HCT116 (cell line): Measurements from ENCODE around the gene LPIN1. TPM values are rescaled to one million over a fixed set of nuclear protein-coding genes. Genes with fewer than 3 reads are reported as not detected.

Source experiments
- ATAC-seq: fragments of 200-7000 bp; cut with Tn5 transposase; 2 replicates; pipeline ENCODE4 v1.9.1; 2020; ENCODE audit warnings: mild to moderate bottlenecking, moderate library complexity
- BruUV-seq: library from RNA; stranded (reverse); fragments of 400-500 nt; replicated peaks from 2 replicates; lab custom pipeline; 2021; lab: Mats Ljungman, UMichigan
- CTCF ChIA-PET: fragments of 300-600 bp; sonication (Branson Sonifier 250); formaldehyde crosslinking; loops from one replicate; lab custom pipeline; 2021; ENCODE audit warnings: antibody characterized with exemption; lab: Charles Lee
- POLR2A ChIA-PET: fragments of 300-600, 350-600 bp; sonication (Branson Sonifier 250); formaldehyde crosslinking; loops from one replicate; lab custom pipeline; 2021; ENCODE audit warnings: antibody characterized with exemption; lab: Charles Lee
- RAD21 ChIA-PET, 2 experiments: fragments of 300-600 bp; sonication (Branson Sonifier 250); formaldehyde crosslinking; loops; one replicate each; lab custom pipeline; 2023; ENCODE audit warnings: low total read pairs in 2 of 2; ENCODE audit not compliant: uncharacterized antibody in 2 of 2, unreplicated experiment in 2 of 2, low non-redundant PET in 1 of 2; lab: Charles Lee
- DNase-seq: peaks from one replicate; pipeline ENCODE4 v3.0.0-alpha.2; 2010; ENCODE audit warnings: low read depth, low spot score
- H2AFZ ChIP-seq: fragments of 200-600 bp; shearing (Covaris generic), sonication (generic); 2 replicates; pipeline ENCODE4 v1.6.1; 2017; ENCODE audit warnings: low read depth, mixed run types, mixed read lengths, antibody characterized with exemption, low read length; ENCODE audit not compliant: poor library complexity, severe bottlenecking
- H3K27ac ChIP-seq: 2 replicates; pipeline ENCODE4 v1.5.1; 2012; ENCODE audit warnings: low read depth, low read length
- H3K27me3 ChIP-seq: fragments of 200-600 bp; sonication (generic); 2 replicates; pipeline ENCODE4 v1.6.1; 2016; ENCODE audit warnings: mixed run types, low read length, mixed read lengths; ENCODE audit not compliant: insufficient read depth
- H3K36me3 ChIP-seq, 2 experiments: fragments of 200-500 bp in 1 of 2; fragments of 200-600 bp in 1 of 2; sonication (Bioruptor generic) in 1 of 2; sonication (generic) in 1 of 2; 2 replicates each; pipeline versions ENCODE4 v1.5.1 to v1.6.1; 2014 to 2016; ENCODE audit warnings: low read length in 2 of 2, inconsistent platforms in 1 of 2, mixed read lengths in 1 of 2, mixed run types in 1 of 2; ENCODE audit not compliant: insufficient read depth in 2 of 2, control insufficient read depth in 1 of 2
- H3K4me1 ChIP-seq, 2 experiments: fragments of 200-600 bp in 1 of 2; sonication (generic) in 1 of 2; 2 replicates each; pipeline versions ENCODE4 v1.5.1 to v1.6.1; 2012 to 2017; ENCODE audit warnings: low read length in 2 of 2, inconsistent platforms in 1 of 2, mild to moderate bottlenecking in 1 of 2, mixed read lengths in 1 of 2, mixed run types in 1 of 2, moderate library complexity in 1 of 2; ENCODE audit not compliant: insufficient read depth in 2 of 2, control insufficient read depth in 1 of 2
- H3K4me2 ChIP-seq: fragments of 200-600 bp; sonication (generic); 2 replicates; pipeline ENCODE4 v1.6.1; 2017; ENCODE audit warnings: mixed run types, low read length, mixed read lengths
- H3K4me3 ChIP-seq, 2 experiments: fragments of 200-600 bp in 1 of 2; sonication (generic) in 1 of 2; replicated peaks in 1 of 2; 2 replicates each; pipeline ENCODE4 v1.5.1; 2011 to 2016; ENCODE audit warnings: low read length in 2 of 2, control low read depth in 1 of 2, low read depth in 1 of 2, mild to moderate bottlenecking in 1 of 2, mixed read lengths in 1 of 2, mixed run types in 1 of 2
- H3K79me2 ChIP-seq: fragments of 200-600 bp; sonication (generic); 2 replicates; pipeline ENCODE4 v1.6.1; 2017; ENCODE audit warnings: mild to moderate bottlenecking, mixed run types, low read length, moderate library complexity, mixed read lengths; ENCODE audit not compliant: insufficient read depth
- H3K9ac ChIP-seq: fragments of 200-600 bp; sonication (generic); 2 replicates; pipeline ENCODE4 v1.6.1; 2016; ENCODE audit warnings: low read length, mixed read lengths
- H3K9me2 ChIP-seq: fragments of 200-600 bp; sonication (generic), shearing (Covaris generic); 2 replicates; pipeline ENCODE4 v1.6.1; 2017; ENCODE audit warnings: mixed run types, mild to moderate bottlenecking, moderate library complexity; ENCODE audit not compliant: insufficient read depth
- H3K9me3 ChIP-seq, 2 experiments: fragments of 200-500 bp in 1 of 2; fragments of 200-600 bp in 1 of 2; sonication (Bioruptor generic) in 1 of 2; sonication (generic) in 1 of 2; 2 replicates each; pipeline ENCODE4 v1.6.1; 2014 to 2017; ENCODE audit warnings: low read length in 2 of 2, mixed read lengths in 2 of 2, inconsistent platforms in 1 of 2, low read depth in 1 of 2, mild to moderate bottlenecking in 1 of 2, mixed run types in 1 of 2, moderate library complexity in 1 of 2; ENCODE audit not compliant: control insufficient read depth in 1 of 2, insufficient read depth in 1 of 2
- H4K20me1 ChIP-seq: fragments of 200-600 bp; sonication (generic), shearing (Covaris generic); 2 replicates; pipeline ENCODE4 v1.6.1; 2017; ENCODE audit warnings: mixed run types, mild to moderate bottlenecking, moderate library complexity; ENCODE audit not compliant: insufficient read depth
- CEBPB ChIP-seq: IDR thresholded peaks from 2 replicates; pipeline ENCODE4 v1.6.1; 2012; ENCODE audit warnings: low read depth
- EGR1 ChIP-seq: IDR thresholded peaks from 2 replicates; pipeline ENCODE4 v1.6.1; 2012; ENCODE audit warnings: low read depth
- ELF1 ChIP-seq: IDR thresholded peaks from 2 replicates; pipeline ENCODE4 v1.6.1; 2012; ENCODE audit warnings: low read depth, borderline replicate concordance
- EZH2 ChIP-seq: fragments of 200-600 bp; sonication (generic); IDR thresholded peaks from 2 replicates; pipeline ENCODE4 v1.6.1; 2017; ENCODE audit warnings: antibody characterized with exemption, mixed run types
- EZH2phosphoT487 ChIP-seq: fragments of 200-600 bp; IDR thresholded peaks from 2 replicates; pipeline ENCODE4 v1.6.1; 2018; ENCODE audit warnings: antibody characterized with exemption, borderline replicate concordance
- FOSL1 ChIP-seq: IDR thresholded peaks from 2 replicates; pipeline ENCODE4 v1.6.1; 2012; ENCODE audit warnings: low read depth
- JUND ChIP-seq: IDR thresholded peaks from 2 replicates; pipeline ENCODE4 v1.6.1; 2012
- POLR2A ChIP-seq: IDR thresholded peaks from 2 replicates; pipeline ENCODE4 v1.7.0; 2011; ENCODE audit warnings: borderline replicate concordance; ENCODE audit not compliant: insufficient read depth, insufficient read length; ENCODE audit errors: extremely low read depth
- POLR2AphosphoS5 ChIP-seq: IDR thresholded peaks from 2 replicates; pipeline ENCODE4 v1.6.1; 2011; ENCODE audit warnings: mild to moderate bottlenecking, low read depth, low read length, moderate library complexity
- RAD21 ChIP-seq: IDR thresholded peaks from 2 replicates; pipeline ENCODE4 v1.6.1; 2012; ENCODE audit warnings: low read depth, mild to moderate bottlenecking
- SIN3A ChIP-seq: IDR thresholded peaks from 2 replicates; pipeline ENCODE4 v1.6.1; 2012; ENCODE audit warnings: low read depth
- TCF7L2 ChIP-seq: IDR thresholded peaks from 2 replicates; pipeline ENCODE4 v1.7.0; 2011; ENCODE audit warnings: borderline replicate concordance, inconsistent platforms; ENCODE audit not compliant: insufficient read depth, insufficient read length; ENCODE audit errors: extremely low read depth
- YY1 ChIP-seq: IDR thresholded peaks from 2 replicates; pipeline ENCODE4 v1.6.1; 2011; ENCODE audit warnings: low read length, low read depth, moderate library complexity, mild to moderate bottlenecking; ENCODE audit not compliant: insufficient replicate concordance; ENCODE audit errors: extremely low read depth
- ZNF274 ChIP-seq: fragments of 200-500 bp; sonication (Bioruptor generic); IDR thresholded peaks from 2 replicates; pipeline ENCODE4 v1.6.1; 2014; ENCODE audit warnings: mild to moderate bottlenecking, low read depth, low read length, inconsistent platforms
- intact Hi-C: fragments of 100-400 bp; cut with micrococcal nuclease; formaldehyde crosslinking; loops from 2 replicates; pipeline ENCODE4 v1.10.0; 2022
- total RNA-seq: library from RNA; stranded (reverse); gene quantifications from one replicate; pipeline ENCODE4 v1.2.1, GENCODE V29; 2021; ENCODE audit not compliant: unreplicated experiment
- TF ChIP-seq, protein P1 (sequence below): IDR thresholded peaks from 2 replicates; pipeline ENCODE4 v1.6.1; 2012
- TF ChIP-seq, protein P2 (sequence below), 3 experiments: fragments of 200-600 bp in 1 of 3; sonication (generic) in 1 of 3; IDR thresholded peaks in 2 of 3; conservative IDR thresholded peaks in 1 of 3; 2 replicates each; pipeline ENCODE4 v1.5.1; 2012 to 2017; ENCODE audit warnings: low read depth in 2 of 3, low read length in 2 of 3, antibody characterized with exemption in 1 of 3, borderline replicate concordance in 1 of 3, control low read depth in 1 of 3, mild to moderate bottlenecking in 1 of 3, mixed read lengths in 1 of 3, mixed run types in 1 of 3, moderate library complexity in 1 of 3; ENCODE audit not compliant: insufficient read depth in 1 of 3
- TF ChIP-seq, protein P3 (sequence below): IDR thresholded peaks from 2 replicates; pipeline ENCODE4 v1.6.1; 2012
- TF ChIP-seq, protein P4 (sequence below): IDR thresholded peaks from 2 replicates; pipeline ENCODE4 v1.6.1; 2011; ENCODE audit warnings: mild to moderate bottlenecking, low read length, moderate library complexity; ENCODE audit not compliant: insufficient replicate concordance; ENCODE audit errors: extremely low read depth
- TF ChIP-seq, protein P5 (sequence below): IDR thresholded peaks from 2 replicates; pipeline ENCODE4 v1.6.1; 2012; ENCODE audit warnings: low read depth

The LPIN1 gene
- total RNA-seq, 1 experiment from 2014 or later = 16.7 TPM

DNA sequence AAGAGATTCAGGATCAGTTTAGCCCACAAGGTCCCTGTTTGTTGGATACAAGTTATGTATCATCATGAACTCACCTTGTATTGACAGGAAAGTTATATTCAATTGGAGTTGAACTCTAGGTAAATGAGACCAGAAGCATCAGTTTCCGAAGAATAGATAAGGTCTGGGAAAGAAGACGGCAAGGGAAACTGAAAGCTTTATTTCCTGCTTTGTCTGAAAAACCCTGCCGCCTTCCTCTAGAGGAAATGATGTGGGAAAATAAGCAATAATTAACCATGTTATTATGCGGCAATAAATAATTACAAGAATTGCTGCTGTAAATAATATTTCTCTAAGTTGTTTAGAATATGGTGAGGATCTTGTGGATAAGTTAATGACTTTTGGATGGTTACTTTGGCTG lies 32.0 kb downstream of the LPIN1 start:
- peaks cover 7 to 9% of the 10 kb centered on the region in 2 experiments; a peak in 1 of 4 replicates for H3K36me3 ChIP-seq
- peak overlapping the region; percentile 56 for H2AFZ ChIP-seq
- BruUV-seq = no TSS peak
- no peak for ATAC-seq
- H3K27me3 ChIP-seq = no peaks in the 10 kb centered on the region
- peaks cover 0 to 11% of the 10 kb centered on the region in 2 experiments; a peak in 3 of 4 replicates for H3K4me1 ChIP-seq
- H3K9me3 ChIP-seq = no peaks in the 10 kb centered on the region
- CTCF ChIA-PET = interaction anchor here (0.6 to 3.4 kb wide), 2 partner anchors 40 to 90 kb away, joined by 3 to 36 read pairs; no protein-coding TSS in a partner anchor
- H3K9me2 ChIP-seq = no peaks in the 10 kb centered on the region
- peak overlapping the region; percentile 60; the same call in 1 of the 2 replicates for H3K4me2 ChIP-seq
- TF ChIP-seq POLR2A (no peak), ELF1 (no peak), POLR2AphosphoS5 (no peak), EZH2phosphoT487 (no peak), JUND (no peak), ZNF274 (no peak), SIN3A (no peak), RAD21 (no peak), EGR1 (no peak), CEBPB (no peak), YY1 (no peak), TCF7L2 (no peak), FOSL1 (no peak), EZH2 (no peak)
- TF ChIP-seq, protein P1, sequence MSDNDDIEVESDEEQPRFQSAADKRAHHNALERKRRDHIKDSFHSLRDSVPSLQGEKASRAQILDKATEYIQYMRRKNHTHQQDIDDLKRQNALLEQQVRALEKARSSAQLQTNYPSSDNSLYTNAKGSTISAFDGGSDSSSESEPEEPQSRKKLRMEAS = no peak
- TF ChIP-seq, protein P2, sequence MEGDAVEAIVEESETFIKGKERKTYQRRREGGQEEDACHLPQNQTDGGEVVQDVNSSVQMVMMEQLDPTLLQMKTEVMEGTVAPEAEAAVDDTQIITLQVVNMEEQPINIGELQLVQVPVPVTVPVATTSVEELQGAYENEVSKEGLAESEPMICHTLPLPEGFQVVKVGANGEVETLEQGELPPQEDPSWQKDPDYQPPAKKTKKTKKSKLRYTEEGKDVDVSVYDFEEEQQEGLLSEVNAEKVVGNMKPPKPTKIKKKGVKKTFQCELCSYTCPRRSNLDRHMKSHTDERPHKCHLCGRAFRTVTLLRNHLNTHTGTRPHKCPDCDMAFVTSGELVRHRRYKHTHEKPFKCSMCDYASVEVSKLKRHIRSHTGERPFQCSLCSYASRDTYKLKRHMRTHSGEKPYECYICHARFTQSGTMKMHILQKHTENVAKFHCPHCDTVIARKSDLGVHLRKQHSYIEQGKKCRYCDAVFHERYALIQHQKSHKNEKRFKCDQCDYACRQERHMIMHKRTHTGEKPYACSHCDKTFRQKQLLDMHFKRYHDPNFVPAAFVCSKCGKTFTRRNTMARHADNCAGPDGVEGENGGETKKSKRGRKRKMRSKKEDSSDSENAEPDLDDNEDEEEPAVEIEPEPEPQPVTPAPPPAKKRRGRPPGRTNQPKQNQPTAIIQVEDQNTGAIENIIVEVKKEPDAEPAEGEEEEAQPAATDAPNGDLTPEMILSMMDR (IDR thresholded peaks at IDR 0.05 in 2 of 3, conservative IDR thresholded peaks at IDR 0.05 in 1 of 3; ENCODE audit: borderline replicate concordance in 1 of 3, insufficient read depth in 1 of 3, low read depth in 2 of 3, low read length in 2 of 3) = no peak
- TF ChIP-seq, protein P3, sequence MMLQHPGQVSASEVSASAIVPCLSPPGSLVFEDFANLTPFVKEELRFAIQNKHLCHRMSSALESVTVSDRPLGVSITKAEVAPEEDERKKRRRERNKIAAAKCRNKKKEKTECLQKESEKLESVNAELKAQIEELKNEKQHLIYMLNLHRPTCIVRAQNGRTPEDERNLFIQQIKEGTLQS = no peak
- TF ChIP-seq, protein P4, sequence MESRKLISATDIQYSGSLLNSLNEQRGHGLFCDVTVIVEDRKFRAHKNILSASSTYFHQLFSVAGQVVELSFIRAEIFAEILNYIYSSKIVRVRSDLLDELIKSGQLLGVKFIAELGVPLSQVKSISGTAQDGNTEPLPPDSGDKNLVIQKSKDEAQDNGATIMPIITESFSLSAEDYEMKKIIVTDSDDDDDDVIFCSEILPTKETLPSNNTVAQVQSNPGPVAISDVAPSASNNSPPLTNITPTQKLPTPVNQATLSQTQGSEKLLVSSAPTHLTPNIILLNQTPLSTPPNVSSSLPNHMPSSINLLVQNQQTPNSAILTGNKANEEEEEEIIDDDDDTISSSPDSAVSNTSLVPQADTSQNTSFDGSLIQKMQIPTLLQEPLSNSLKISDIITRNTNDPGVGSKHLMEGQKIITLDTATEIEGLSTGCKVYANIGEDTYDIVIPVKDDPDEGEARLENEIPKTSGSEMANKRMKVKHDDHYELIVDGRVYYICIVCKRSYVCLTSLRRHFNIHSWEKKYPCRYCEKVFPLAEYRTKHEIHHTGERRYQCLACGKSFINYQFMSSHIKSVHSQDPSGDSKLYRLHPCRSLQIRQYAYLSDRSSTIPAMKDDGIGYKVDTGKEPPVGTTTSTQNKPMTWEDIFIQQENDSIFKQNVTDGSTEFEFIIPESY = no peak
- TF ChIP-seq, protein P5, sequence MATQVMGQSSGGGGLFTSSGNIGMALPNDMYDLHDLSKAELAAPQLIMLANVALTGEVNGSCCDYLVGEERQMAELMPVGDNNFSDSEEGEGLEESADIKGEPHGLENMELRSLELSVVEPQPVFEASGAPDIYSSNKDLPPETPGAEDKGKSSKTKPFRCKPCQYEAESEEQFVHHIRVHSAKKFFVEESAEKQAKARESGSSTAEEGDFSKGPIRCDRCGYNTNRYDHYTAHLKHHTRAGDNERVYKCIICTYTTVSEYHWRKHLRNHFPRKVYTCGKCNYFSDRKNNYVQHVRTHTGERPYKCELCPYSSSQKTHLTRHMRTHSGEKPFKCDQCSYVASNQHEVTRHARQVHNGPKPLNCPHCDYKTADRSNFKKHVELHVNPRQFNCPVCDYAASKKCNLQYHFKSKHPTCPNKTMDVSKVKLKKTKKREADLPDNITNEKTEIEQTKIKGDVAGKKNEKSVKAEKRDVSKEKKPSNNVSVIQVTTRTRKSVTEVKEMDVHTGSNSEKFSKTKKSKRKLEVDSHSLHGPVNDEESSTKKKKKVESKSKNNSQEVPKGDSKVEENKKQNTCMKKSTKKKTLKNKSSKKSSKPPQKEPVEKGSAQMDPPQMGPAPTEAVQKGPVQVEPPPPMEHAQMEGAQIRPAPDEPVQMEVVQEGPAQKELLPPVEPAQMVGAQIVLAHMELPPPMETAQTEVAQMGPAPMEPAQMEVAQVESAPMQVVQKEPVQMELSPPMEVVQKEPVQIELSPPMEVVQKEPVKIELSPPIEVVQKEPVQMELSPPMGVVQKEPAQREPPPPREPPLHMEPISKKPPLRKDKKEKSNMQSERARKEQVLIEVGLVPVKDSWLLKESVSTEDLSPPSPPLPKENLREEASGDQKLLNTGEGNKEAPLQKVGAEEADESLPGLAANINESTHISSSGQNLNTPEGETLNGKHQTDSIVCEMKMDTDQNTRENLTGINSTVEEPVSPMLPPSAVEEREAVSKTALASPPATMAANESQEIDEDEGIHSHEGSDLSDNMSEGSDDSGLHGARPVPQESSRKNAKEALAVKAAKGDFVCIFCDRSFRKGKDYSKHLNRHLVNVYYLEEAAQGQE = no peak
- no peak overlapping the region for H3K9ac ChIP-seq
- H3K27ac ChIP-seq = no peak overlapping the region
- H3K4me3 ChIP-seq = no peak overlapping the region
- no peaks in the 10 kb centered on the region for H3K79me2 ChIP-seq
- DNase-seq = no peak
- H4K20me1 ChIP-seq = no peaks in the 10 kb centered on the region
- RAD21 ChIA-PET = interaction anchor here (1.0 to 1.9 kb wide), 2 partner anchors 32 to 40 kb away, joined by 4 to 9 read pairs; partner anchors contain the start of gene LPIN1 (in 1 of the 2)
- intact Hi-C loops = loop anchor here (2.0 to 5.0 kb wide), 3 partner anchors 196 to 646 kb away; a partner anchor contains a TSS
- POLR2A ChIA-PET = no interaction called here
